ENCODE results near the gene PRSS21.

Gene PRSS21

GRCh38 chr16:2816751-2817339 is at the start of gene PRSS21:
Gene PRSS21, plus strand, starts transcription at chr16:2817237. Its CDS starts 32 bp downstream, at chr16:2817269.
- DNase-seq (ENCODE audit: low read depth), result no peak

- DNase-seq (ENCODE audit: low read depth), result peak; percentile 38
These were observed 49.1 kb upstream of the PRSS21 start for GRCh38 chr16:2767891-2768290.

GRCh38 chr16:2768403-2769089 is 48.5 kb upstream of the PRSS21 start:
- no peak for DNase-seq (ENCODE audit: low read depth)

- no peak for DNase-seq (ENCODE audit: low read depth)
These were observed 47.9 kb upstream of the PRSS21 start for GRCh38 chr16:2769100-2769529.

GRCh38 chr16:2769675-2770056 is 47.4 kb upstream of the PRSS21 start:
- DNase-seq (ENCODE audit: low read depth), result no peak

- no peak for DNase-seq (ENCODE audit: low read depth)
These were observed 46.7 kb upstream of the PRSS21 start for GRCh38 chr16:2770057-2770951.

- no peak for DNase-seq (ENCODE audit: low read depth)
These were observed 45.3 kb upstream of the PRSS21 start for GRCh38 chr16:2771496-2772402.

GRCh38 chr16:2773188-2773968 is 43.7 kb upstream of the PRSS21 start:
- peak; percentile 58 for DNase-seq (ENCODE audit: low read depth)

- no peak for DNase-seq (ENCODE audit: low read depth)
These were observed 42.7 kb upstream of the PRSS21 start for GRCh38 chr16:2774161-2774891.

GRCh38 chr16:2775131-2775716 is 41.8 kb upstream of the PRSS21 start:
- DNase-seq (ENCODE audit: low read depth), result no peak

GRCh38 chr16:2775765-2776499 is 41.1 kb upstream of the PRSS21 start:
- DNase-seq (ENCODE audit: low read depth), result no peak

- peak; percentile 43 for DNase-seq (ENCODE audit: low read depth)
These were observed 40.4 kb upstream of the PRSS21 start for GRCh38 chr16:2776500-2777139.

- DNase-seq (ENCODE audit: low read depth), result peak; percentile 85
These were observed 39.7 kb upstream of the PRSS21 start, which contains the start of gene ELOB for GRCh38 chr16:2777231-2777902. Gene ELOB, minus strand, starts transcription at chr16:2777280. Its CDS starts 41 bp downstream, at chr16:2777239.

GRCh38 chr16:2777903-2778629 is 39.0 kb upstream of the PRSS21 start:
- no peak for DNase-seq (ENCODE audit: low read depth)

- no peak for DNase-seq (ENCODE audit: low read depth)
These were observed 38.4 kb upstream of the PRSS21 start for GRCh38 chr16:2778630-2778958.

- no peak for DNase-seq (ENCODE audit: low read depth)
These were observed 37.7 kb upstream of the PRSS21 start for GRCh38 chr16:2779151-2779920.

Data from ELR (cell line).